ENCODE results near the gene FMNL2.

Gene FMNL2

GRCh38 chr2:152339556-152340286 lies 4.7 kb downstream of the FMNL2 start:
- no peak for DNase-seq (ENCODE audit: low read depth)

GRCh38 chr2:152342259-152343046 lies 7.5 kb downstream of the FMNL2 start:
- no peak for DNase-seq (ENCODE audit: low read depth)

GRCh38 chr2:152343426-152343825 lies 8.5 kb downstream of the FMNL2 start:
- DNase-seq (ENCODE audit: low read depth): no peak

- no peak for DNase-seq (ENCODE audit: low read depth)
Observed at GRCh38 chr2:152344579-152345195, 9.7 kb downstream of the FMNL2 start.

GRCh38 chr2:152347076-152347475 lies 12.1 kb downstream of the FMNL2 start:
- no peak for DNase-seq (ENCODE audit: low read depth)

- DNase-seq (ENCODE audit: low read depth): no peak
Observed at GRCh38 chr2:152348388-152348787, 13.4 kb downstream of the FMNL2 start.

- no peak for DNase-seq (ENCODE audit: low read depth)
Observed at GRCh38 chr2:152349416-152349815, 14.4 kb downstream of the FMNL2 start.

- DNase-seq (ENCODE audit: low read depth): no peak
Observed at GRCh38 chr2:152350155-152350679, 15.2 kb downstream of the FMNL2 start.

- DNase-seq (ENCODE audit: low read depth): no peak
Observed at GRCh38 chr2:152352616-152353015, 17.6 kb downstream of the FMNL2 start.

- DNase-seq (ENCODE audit: low read depth): no peak
Observed at GRCh38 chr2:152353364-152353763, 18.4 kb downstream of the FMNL2 start.

GRCh38 chr2:152354069-152354755 lies 19.2 kb downstream of the FMNL2 start:
- no peak for DNase-seq (ENCODE audit: low read depth)

GRCh38 chr2:152354909-152355308 lies 19.9 kb downstream of the FMNL2 start:
- no peak for DNase-seq (ENCODE audit: low read depth)

- no peak for DNase-seq (ENCODE audit: low read depth)
Observed at GRCh38 chr2:152355409-152355831, 20.4 kb downstream of the FMNL2 start.

GRCh38 chr2:152359573-152360363 lies 24.8 kb downstream of the FMNL2 start:
- DNase-seq (ENCODE audit: low read depth): no peak

- no peak for DNase-seq (ENCODE audit: low read depth)
Observed at GRCh38 chr2:152363936-152364335, 29.0 kb downstream of the FMNL2 start.

GRCh38 chr2:152367547-152368390 lies 32.8 kb downstream of the FMNL2 start:
- no peak for DNase-seq (ENCODE audit: low read depth)

GRCh38 chr2:152369176-152369860 lies 34.3 kb downstream of the FMNL2 start:
- no peak for DNase-seq (ENCODE audit: low read depth)

GRCh38 chr2:152370783-152371182 lies 35.8 kb downstream of the FMNL2 start:
- DNase-seq (ENCODE audit: low read depth): no peak

- DNase-seq (ENCODE audit: low read depth): no peak
Observed at GRCh38 chr2:152372438-152372984, 37.5 kb downstream of the FMNL2 start.
